ENCODE measurements around the gene SLC44A3.

The SLC44A3 gene

DNA sequence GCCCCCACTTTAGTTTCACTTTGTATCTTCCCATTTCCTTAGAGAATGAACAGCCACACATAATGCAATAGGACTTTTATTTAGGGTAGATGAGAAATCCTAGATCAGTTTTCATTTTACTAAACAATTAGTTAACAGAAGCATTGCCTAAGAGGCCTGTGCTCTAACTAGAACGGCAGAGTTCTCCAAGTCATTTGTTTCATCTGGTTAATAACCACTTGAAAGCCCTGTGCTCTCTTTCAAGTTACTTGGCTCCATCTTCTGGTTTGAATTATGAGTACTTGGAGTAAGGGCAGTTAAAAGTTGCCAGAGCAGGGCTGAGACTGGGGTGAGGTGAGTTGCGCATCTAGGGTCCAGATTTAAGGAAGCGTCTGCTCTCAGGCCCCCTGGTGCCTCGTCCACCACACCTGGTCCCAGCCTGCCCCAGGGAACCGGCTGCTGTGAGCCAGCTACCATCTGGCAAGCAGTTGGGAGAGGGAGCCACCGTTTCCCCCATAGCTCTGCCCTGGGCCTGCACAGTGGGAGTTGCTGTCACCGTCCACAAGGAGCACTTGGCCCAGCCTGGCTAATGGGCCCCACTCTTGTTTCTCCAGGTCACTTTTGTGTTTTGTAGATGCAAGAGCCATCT lies 18.1 kb upstream of the SLC44A3 start:
- in situ Hi-C loops (cut with MboI; ENCODE audit: low sequenced_read_pairs) = loop anchor here (25.0 kb wide), 1 partner anchor 265 kb away; the partner anchor contains the start of gene F3

DNA sequence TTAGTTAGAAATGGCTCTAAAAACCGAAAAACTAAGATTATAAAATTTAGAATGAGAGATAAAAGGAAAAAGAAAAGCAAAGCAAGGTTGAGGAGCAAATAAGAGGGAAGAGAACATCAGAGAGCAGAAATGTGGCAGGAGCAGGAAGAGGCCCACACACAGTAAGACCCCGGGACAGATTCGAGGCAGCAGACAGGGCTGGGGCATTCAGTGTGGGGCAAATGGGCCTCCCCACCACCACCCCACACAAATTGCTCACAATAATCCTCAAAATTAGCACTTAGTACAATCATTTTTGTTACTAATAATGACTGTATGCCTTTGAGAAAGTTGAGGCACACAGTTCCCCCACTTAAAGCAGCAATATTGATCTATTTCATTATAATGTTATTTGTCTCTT lies 17.1 kb upstream of the SLC44A3 start:
- in situ Hi-C loops (cut with MboI; ENCODE audit: low sequenced_read_pairs) = loop anchor here (25.0 kb wide), 1 partner anchor 266 kb away; the partner anchor contains the start of gene F3

DNA sequence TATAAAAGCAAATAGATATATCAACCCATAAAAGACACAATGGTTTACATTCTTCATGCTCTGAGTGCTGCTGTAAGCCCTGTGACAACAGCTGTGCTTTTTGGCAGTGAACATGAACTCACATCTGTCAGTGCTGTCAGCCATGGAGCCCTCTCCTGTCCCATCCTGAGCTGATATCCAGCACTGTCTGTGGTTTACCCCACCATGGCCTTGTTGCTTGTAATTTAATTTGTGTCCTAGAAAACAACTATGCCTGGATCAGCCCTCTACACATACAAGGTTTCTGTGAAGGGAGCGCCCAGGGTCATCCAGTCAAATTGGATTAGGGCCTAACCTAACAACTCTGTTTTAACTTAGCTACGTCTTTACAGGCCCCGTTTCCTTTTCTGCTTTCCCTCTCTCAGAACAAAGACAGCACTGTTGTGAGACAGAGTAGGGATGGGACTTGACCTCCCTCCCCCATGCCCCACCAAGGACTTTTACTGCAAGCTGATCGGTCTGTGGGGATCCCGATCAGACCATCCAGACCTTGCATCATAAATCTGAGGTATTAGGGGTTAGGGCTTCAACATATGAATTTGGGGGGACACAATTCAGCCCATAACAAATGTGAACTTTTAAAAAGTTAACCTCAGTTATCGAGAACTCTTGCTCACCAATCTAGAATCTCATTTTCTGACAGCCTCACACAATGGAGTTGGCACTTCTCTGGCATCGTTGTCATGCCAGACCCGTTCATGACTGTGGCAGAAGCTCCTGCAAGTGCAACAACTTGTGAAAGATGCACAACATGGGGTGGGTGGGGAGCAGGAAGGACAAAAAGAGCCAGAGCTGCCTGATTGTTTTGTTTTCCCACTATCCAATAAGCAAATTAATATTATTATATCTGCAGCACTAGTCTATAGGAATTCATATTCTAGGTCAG lies 16.4 kb upstream of the SLC44A3 start:
- in situ Hi-C loops (cut with MboI; ENCODE audit: low sequenced_read_pairs) = loop anchor here (25.0 kb wide), 1 partner anchor 266 kb away; the partner anchor contains the start of gene F3

DNA sequence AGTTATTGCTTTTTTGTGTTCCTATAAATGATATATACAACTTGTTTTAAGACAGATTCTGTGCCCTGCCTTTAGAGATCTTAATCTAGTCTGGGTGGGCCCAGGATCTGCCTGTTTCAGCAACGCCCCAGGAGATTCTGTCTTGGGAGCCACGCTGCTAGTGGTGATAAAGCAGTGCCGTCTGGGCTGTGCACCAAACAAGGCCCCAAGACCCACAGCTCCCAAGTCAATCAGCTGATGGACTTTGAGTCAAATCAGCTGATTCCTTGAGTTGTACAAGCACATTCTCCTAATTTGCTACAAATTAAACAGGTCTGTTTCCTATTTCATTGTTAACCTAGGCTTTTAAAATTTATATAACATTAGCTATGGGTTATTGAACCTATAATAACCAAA lies 15.7 kb upstream of the SLC44A3 start:
- in situ Hi-C loops (cut with MboI; ENCODE audit: low sequenced_read_pairs) = loop anchor here (25.0 kb wide), 1 partner anchor 267 kb away; the partner anchor contains the start of gene F3

DNA sequence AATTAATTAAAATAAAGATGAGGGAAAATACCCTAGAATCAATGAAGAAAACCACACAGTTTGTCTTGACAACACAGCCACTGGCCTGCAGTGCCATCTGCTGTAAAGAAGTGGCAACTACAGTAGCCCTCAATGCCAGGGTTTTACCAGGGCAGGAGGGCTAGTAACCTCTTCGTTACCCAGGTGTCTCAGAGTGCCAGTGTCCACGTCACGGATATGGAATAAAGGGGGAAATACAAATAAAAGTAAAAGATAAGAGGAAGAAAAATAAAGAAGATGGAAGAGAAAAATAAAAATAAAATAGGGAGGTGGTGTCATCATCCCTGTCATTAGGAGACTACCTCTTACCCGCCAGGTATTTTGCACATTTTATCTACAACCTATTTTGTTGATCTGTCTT lies 14.2 kb upstream of the SLC44A3 start:
- in situ Hi-C loops (cut with MboI; ENCODE audit: low sequenced_read_pairs) = loop anchor here (25.0 kb wide), 1 partner anchor 269 kb away; the partner anchor contains the start of gene F3

DNA sequence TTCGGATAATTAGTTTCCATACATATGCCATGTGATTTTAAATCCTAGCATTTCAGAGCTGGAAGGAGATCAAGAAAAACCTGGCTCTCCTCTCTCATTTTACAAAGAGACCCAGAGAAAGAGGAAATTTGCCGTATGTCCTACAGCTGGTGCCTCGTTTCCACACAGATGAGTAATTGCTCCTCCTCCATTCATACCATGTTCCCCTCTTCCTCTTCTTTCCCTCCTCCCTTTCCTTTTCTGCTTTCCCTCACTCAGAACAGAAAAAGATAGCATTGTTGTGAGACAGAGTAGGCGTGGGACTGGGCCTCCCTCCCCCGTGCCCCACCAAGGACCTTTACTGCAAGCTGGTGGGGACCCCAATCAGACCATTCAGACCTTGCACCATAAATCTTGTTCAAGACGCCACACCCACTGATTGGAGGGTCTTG lies 13.7 kb upstream of the SLC44A3 start:
- in situ Hi-C loops (cut with MboI; ENCODE audit: low sequenced_read_pairs) = loop anchor here (25.0 kb wide), 1 partner anchor 269 kb away; the partner anchor contains the start of gene F3

DNA sequence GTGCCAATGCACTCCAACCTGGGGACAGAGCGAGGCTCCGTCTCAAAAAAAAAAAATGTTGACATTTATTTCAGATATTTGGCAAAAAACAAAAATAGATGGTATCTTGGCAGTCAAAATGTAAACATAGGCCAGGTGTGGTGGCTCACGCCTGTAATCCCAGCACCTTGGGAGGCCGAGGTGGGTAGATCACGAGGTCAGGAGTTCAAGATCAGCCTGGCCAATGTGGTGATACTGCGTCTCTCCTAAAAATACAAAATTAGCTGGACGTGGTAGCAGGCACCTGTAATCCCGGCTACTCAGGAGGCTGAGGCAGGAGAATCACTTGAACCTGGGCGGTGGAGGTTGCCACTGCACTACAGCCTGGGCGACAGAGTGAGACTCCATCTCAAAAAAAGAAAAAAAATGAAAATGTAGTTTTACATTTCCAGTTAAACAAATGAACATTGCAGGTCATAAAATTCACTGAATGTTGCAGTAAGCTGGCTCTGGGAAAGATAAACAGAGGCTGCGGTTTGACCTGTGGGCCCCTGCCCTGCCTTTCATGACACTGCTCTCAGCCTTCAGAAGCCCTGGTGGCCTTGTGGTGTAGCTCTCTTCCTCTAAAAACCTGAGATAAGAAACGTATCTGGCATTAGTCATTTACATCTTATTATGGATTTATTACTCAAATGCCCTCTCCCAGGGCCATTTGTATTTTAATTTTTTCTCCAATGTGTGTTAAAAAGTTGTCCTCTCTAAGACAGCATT lies 12.2 kb upstream of the SLC44A3 start:
- in situ Hi-C loops (cut with MboI; ENCODE audit: low sequenced_read_pairs) = loop anchor here (25.0 kb wide), 1 partner anchor 271 kb away; the partner anchor contains the start of gene F3

DNA sequence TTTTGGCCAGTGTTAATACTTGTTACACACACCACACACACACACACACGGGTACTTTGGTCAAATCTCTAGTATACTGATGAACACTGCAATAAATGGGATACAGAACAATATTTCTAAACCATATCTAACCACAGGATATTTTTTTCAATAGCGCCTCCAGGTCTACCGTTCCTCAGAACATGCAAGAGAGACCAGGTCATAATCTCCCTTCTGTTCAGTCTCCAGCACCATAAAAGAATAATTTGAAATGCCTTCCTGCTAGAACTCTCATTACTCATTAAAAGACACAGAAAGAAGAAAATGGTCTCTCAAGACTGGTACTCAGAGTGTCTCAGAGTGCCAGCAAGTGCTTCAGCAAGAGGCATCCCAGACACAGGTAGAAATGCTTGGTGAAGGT lies 11.5 kb upstream of the SLC44A3 start:
- in situ Hi-C loops (cut with MboI; ENCODE audit: low sequenced_read_pairs) = loop anchor here (25.0 kb wide), 1 partner anchor 271 kb away; the partner anchor contains the start of gene F3

DNA sequence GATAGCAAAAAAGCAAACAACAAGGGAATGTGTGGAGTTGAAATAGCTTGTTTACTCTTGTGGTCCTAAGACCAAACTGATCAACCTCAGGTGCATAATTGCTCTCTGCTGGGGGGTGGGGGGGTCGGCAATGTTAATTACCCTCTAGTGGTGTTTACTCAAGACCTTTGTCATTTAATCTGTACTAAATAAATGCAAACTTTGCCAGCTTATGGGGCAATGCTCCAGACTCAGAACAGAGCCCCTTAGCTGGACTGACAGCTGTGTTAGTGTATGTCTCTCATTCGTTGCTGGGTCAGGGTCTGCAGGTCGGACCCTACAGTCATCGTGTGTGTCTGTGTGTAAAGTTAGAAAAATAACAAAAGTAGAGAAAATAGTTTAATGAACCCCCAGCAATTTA lies 7.2 kb upstream of the SLC44A3 start:
- in situ Hi-C loops (cut with MboI; ENCODE audit: low sequenced_read_pairs) = loop anchor here (25.0 kb wide), 1 partner anchor 276 kb away; the partner anchor contains the start of gene F3

DNA sequence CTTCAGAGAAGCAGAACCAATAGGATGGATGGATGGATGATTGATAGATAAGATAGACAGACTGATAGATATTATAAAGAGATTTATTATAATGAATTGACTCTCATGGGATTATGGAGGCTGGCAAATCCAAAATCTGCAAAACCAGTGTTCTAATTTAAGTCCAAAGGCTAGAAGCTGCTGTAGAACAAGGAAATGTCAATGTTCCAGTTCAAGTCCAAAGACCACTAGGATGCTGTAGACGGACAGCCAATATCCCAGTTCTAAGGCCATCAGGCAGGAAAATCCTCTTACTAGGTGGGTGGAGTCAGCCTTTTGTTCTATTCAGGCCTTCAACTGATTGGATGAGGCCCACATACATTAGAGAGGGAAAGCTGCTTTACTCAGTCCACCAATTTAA lies 4.1 kb upstream of the SLC44A3 start:
- in situ Hi-C loops (cut with MboI; ENCODE audit: low sequenced_read_pairs) = loop anchor here (25.0 kb wide), 1 partner anchor 279 kb away; the partner anchor contains the start of gene F3

DNA sequence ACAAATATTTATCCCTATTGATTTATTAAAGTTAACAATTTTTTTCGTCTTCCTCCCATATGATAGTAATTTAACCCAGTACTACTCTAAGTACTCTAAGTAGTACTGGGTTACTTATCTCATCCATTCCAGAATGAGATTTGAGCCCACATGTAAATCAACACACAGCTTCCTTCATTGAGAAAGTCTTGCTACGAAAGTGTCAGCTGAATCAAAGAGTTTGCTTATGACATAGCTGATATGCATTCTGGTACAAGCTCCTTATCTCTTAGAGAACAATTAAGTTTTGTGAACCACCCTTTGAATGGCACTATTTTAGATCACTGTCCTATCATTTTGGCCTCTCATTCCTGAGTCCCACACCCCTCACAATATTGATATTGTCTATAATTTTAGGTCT lies 2.4 kb upstream of the SLC44A3 start:
- in situ Hi-C loops (cut with MboI; ENCODE audit: low sequenced_read_pairs) = loop anchor here (25.0 kb wide), 1 partner anchor 280 kb away; the partner anchor contains the start of gene F3

DNA sequence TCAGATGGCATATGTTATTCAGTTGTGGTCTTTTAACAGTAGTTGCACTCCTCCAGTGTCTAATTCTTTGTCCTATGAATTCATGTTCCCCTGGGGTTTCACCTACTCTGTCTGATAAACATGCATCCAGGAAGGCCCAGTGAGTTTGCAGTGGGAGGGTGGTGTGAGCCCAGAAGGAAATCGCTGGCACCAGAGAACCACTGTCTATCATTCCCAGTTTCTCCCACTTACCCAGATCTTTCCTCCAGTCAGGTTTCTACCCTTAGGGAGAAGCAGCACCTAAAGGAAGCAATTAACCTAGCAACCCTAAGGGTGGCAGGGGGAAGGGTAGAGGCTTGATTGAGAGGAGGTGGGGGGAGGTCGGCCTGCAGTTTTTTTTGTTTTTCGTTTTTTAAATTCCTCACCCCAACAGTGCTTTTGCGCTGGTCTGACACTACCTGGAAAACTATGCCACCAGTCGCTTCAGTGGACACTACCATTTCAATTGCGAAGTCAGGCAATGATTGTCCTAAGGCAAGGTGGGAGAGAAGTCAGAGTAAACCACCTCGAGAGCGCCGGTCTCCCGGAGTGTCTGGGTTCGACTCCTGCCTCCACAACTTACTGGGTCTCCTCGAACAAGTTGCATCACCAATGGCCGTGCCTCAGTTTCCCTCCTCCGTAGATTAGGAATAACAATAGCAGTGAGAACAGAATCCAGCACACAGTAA lies 766 bp upstream of the SLC44A3 start:
- in situ Hi-C loops (cut with MboI; ENCODE audit: low sequenced_read_pairs) = loop anchor here (25.0 kb wide), 1 partner anchor 282 kb away; the partner anchor contains the start of gene F3

DNA sequence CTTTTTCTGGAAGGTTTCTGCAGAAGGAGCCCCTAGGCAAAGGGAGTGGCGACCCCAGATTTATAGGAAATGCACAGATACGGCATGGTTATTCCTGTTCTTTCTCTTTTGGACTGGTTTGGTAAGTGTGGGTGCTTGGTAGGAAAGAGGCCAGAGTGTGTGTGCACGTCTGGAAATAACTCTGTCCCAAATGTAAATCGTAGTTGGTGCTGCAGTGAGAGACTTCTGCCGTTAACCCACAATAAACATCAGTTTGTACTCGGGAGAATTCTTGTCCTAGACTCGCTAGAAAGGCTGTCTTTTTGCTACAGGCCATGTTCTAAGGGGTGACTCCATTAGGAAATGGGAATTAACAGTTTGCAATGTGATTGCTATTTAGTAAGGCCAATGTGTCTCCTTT lies 779 bp downstream of the SLC44A3 start:
- in situ Hi-C loops (cut with MboI; ENCODE audit: low sequenced_read_pairs) = loop anchor here (25.0 kb wide), 1 partner anchor 284 kb away; the partner anchor contains the start of gene F3

DNA sequence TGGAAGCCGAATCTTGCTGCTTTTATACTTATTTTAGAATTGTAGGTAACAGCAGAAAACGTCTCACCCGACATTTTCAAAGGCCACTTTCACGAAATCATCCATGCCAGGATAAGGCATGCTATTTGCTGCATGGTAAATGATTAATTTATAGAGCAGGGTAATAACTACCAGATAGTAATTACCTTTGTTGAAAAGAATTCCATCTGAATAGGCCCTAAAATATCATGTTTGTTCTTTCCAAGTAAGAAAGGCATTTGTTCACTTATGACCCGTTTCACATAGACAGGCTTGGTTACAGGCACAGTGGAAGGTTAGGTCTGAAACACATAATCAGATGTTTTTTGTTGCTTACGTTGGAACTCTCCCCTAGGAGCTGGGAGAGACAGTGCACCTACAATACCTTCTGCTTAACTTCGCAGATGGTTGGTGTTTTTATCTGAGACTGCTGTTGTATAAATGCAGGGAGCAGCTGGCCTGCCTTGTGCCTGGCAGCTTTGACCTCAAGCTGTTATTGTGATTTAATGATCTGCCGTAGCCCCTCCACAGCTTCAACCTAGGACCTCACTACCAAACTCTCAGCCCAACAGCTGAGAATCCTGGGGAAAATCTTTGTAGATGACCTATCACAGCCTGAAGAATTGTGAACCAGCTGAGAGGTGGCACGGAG lies 1.6 kb downstream of the SLC44A3 start:
- in situ Hi-C loops (cut with MboI; ENCODE audit: low sequenced_read_pairs) = loop anchor here (25.0 kb wide), 1 partner anchor 284 kb away; the partner anchor contains the start of gene F3

DNA sequence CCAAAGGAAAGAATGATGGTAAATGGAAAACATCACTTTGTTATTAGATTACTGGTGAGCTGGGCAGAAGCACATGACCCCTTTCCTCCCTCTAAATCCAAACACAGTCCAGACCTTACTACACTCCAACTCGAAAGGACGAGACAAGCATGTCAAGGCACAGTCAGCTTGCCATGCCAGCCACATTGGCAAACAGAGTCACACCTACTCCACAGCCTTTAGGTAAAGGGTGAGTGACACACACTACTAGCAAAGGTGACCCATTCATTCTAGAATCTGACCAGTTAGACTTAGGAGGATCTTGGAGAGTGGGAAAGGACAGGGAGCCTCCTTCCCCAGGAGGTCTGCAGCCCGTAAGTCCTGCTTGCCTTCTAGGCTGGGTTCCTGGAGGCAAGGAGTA lies 3.0 kb downstream of the SLC44A3 start:
- in situ Hi-C loops (cut with MboI; ENCODE audit: low sequenced_read_pairs) = loop anchor here (25.0 kb wide), 1 partner anchor 286 kb away; the partner anchor contains the start of gene F3

DNA sequence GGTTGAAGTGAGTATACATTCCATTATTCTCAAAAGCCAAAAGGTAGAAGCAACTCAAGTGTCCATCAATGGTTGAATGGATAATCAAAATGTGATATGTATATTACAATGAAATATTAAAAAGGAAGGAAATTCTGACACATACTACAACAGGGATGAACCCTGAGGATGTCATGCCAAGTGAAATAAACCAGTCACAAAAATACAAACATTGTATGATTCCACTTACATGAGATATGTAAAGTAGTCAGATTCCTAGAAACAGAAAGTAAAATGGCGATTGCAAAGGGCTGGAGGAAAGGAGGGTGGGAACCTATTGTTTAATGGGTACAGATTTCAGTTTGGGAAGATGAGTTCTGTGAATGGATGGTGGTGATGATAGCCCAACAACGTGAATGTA lies 5.8 kb downstream of the SLC44A3 start:
- in situ Hi-C loops (cut with MboI; ENCODE audit: low sequenced_read_pairs) = loop anchor here (25.0 kb wide), 1 partner anchor 211 kb away; no protein-coding TSS in a partner anchor

DNA sequence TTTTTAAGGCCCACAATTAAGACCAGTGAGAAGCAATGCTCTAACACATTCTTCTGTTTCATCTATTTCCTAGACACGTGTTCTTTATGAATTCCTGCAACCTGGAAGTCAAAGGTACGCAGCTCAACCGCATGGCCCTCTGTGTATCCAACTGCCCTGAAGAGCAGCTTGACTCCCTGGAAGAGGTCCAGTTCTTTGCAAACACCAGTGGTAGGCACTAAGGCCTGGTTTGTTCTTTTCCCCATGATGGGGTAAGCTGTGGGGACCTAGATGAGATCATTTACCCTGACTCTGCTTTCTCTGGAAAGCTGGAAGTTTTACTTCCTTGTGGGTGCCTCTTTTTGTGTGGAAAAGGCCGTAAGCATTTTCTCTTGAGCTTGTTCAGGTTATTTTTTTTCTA lies 7.3 kb downstream of the SLC44A3 start:
- in situ Hi-C loops (cut with MboI; ENCODE audit: low sequenced_read_pairs) = loop anchor here (25.0 kb wide), 1 partner anchor 210 kb away; no protein-coding TSS in a partner anchor

DNA sequence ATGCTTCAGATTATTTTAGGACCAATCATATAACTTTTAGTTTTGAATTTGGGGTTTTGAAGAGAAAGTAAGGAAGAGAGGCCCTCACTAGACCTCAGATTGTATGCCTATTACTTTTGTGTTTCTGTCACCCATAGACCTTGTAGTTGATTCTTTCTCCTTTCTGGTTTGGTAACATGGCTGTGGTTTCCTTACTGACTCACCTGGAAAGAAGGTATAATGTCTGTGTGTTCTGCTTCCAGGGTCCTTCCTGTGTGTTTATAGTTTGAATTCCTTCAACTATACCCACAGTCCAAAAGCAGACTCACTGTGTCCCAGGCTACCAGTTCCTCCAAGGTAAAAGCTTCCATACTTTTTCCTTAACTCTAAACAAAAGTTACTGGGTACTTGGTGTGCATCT lies 8.1 kb downstream of the SLC44A3 start:
- in situ Hi-C loops (cut with MboI; ENCODE audit: low sequenced_read_pairs) = loop anchor here (25.0 kb wide), 1 partner anchor 209 kb away; no protein-coding TSS in a partner anchor

DNA sequence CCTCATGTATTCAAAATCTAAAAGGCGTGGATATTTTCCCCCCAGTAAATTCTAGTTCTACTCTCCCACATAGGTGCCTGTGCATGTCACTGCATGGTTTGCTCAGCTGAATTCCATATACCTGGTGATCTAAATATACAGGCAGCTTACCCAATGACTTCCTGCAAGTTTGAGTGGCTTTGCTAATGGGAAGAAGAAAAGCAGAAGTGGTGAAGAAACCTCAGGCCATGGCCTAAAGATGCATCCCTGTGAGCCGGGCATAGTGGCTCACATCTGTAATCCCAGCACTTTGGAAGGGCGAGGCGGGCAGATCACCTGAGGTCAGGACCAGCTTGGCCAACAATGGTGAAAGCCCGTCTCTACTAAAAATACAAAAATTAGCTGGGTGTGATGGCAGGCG lies 11.5 kb downstream of the SLC44A3 start:
- in situ Hi-C loops (cut with MboI; ENCODE audit: low sequenced_read_pairs) = loop anchor here (25.0 kb wide), 1 partner anchor 206 kb away; no protein-coding TSS in a partner anchor

Data from hTERT RPE-1 (cell line).